Pancreas (tissue), 10 donors: ENCODE measurements around the gene PRAME. TPM values are rescaled to one million over a fixed set of nuclear protein-coding genes. Genes with fewer than 3 reads are reported as not detected.

Experiments
- ATAC-seq, 4 donors: fragments of 200-7000 bp; cut with Tn5 transposase; one replicate each; pipeline versions ENCODE4 v1.8.0 to v1.9.1; 2020; ENCODE audit warnings: mild to moderate bottlenecking in 4 of 4, moderate library complexity in 4 of 4
- DNase-seq, 6 donors: peaks; one replicate each; pipeline ENCODE4 v3.0.0-alpha.2; 2020
- FAIRE-seq: peaks from 2 replicates; lab custom pipeline; 2012; peaks lifted over from hg19 to GRCh38; lab: Jason Lieb, UNC
- H3K27ac ChIP-seq, 4 donors: fragments of 200-600 bp; sonication (generic); 1 replicate in 3 of 4; 2 replicates in 1 of 4; pipeline versions ENCODE4 v1.5.0 to v1.8.0; 2020
- H3K27me3 ChIP-seq, 4 donors: fragments of 200-600 bp; one replicate each; pipeline ENCODE4 v1.8.0; 2021
- H3K36me3 ChIP-seq, 3 donors: fragments of 200-600 bp; sonication (generic) in 1 of 3; one replicate each; pipeline versions ENCODE4 v1.5.0 to v1.8.0; 2020 to 2021
- H3K4me1 ChIP-seq, 3 donors: fragments of 200-600 bp; one replicate each; pipeline ENCODE4 v1.8.0; 2021
- H3K4me3 ChIP-seq, 4 donors: fragments of 200-600 bp; sonication (generic) in 2 of 4; one replicate each; pipeline versions ENCODE4 v1.5.0 to v1.8.0; 2020 to 2021
- H3K9me3 ChIP-seq, 4 donors: fragments of 200-600 bp; one replicate each; pipeline ENCODE4 v1.8.0; 2021
- CTCF ChIP-seq, 4 donors: fragments of 200-600 bp; sonication (generic) in 3 of 4; IDR thresholded peaks; one replicate each; pipeline versions ENCODE4 v1.5.0 to v1.8.0; 2021; ENCODE audit warnings: antibody characterized with exemption in 4 of 4
- WGBS, 2 donors: extraction: QIAGEN DNeasy Blood & Tissue Kit; methylation state at CpG; one replicate each; pipeline ENCODE4 v1.1.7; 2013; 5-methylcytosine and 5-hydroxymethylcytosine counted together
- intact Hi-C, 3 donors: fragments of 100-400 bp; cut with DNase I; formaldehyde crosslinking; loops; one replicate each; pipeline versions ENCODE4 v1.11.1 to v1.14.2; 2022
- polyA plus RNA-seq, 2 donors: library from polyadenylated mRNA; stranded (reverse); fragments of 200-250 nt; gene quantifications; one replicate each; pipeline ENCODE4 v1.2.3, GENCODE V29; 2013
- total RNA-seq, 6 donors: library from RNA; stranded (reverse); fragmentation: NEBNext Ultra II Directional in 4 of 6; extraction: Animal tissue kit (Norgen Biotek cat#: 25700) in 4 of 6; gene quantifications; one replicate each; pipeline versions ENCODE4 v1.2.1 to v1.2.4, GENCODE V29; 2021 to 2023
- donor health status: healthy with polysubstance abuse.
- donor health status: DM: no; HTN: no; CAD: no; lungs with moderate emphysema.
- donor health status: DM: no; HTN: no; CAD: no.
- donor health status: control.
- donor health status: control.
- donor health status: Bipolar disorder and iron deficiency.
- donor health status: DM: yes; HTN: yes; CAD: no.
- donor health status: DM: no; HTN: no; CAD: no.
- donor health status: DM: no; HTN: no; CAD: no.
- donor health status: DM: yes; HTN: yes; CAD: no.

PRAME gene
- total and polyA plus RNA-seq, 8 donors: 1.6 TPM; not detected in 7

- FAIRE-seq (no peak), ATAC-seq (no peak), DNase-seq (no peak)
- TF ChIP-seq CTCF (IDR thresholded peaks at IDR 0.05): no peak
- intact Hi-C loops: no loop called here
- Histone ChIP-seq H3K4me1 (no peaks in the 10 kb centered on the region), H3K9me3 (no peaks in the 10 kb centered on the region), H3K27ac (no peak overlapping the region), H3K27me3 (no peaks in the 10 kb centered on the region), H3K36me3 (no peaks in the 10 kb centered on the region), H3K4me3 (no peak overlapping the region)
- WGBS, 2 donors: 74 to 77% methylated on average over 8 of the region's 8 CpGs
Measured at GRCh38 chr22:22550789-22551434, 8.2 kb downstream of the PRAME start.

- intact Hi-C loops: no loop called here
Measured at GRCh38 chr22:22548910-22549309, 10.2 kb downstream of the PRAME start.

GRCh38 chr22:22548317-22548716, 10.7 kb downstream of the PRAME start:
- ATAC-seq (no peak), FAIRE-seq (no peak), DNase-seq (no peak)
- no peak for TF ChIP-seq CTCF (IDR thresholded peaks at IDR 0.05)
- Histone ChIP-seq H3K36me3 (no peaks in the 10 kb centered on the region), H3K4me1 (no peaks in the 10 kb centered on the region), H3K27me3 (no peaks in the 10 kb centered on the region), H3K27ac (no peak overlapping the region), H3K9me3 (no peaks in the 10 kb centered on the region), H3K4me3 (no peak overlapping the region)
- intact Hi-C loops: no loop called here
- WGBS, 2 donors: 60 to 65% methylated on average over 9 of the region's 9 CpGs

More at GRCh38 chr22:22548910-22549309, 10.2 kb downstream of the PRAME start:
- no peaks in the 10 kb centered on the region for H3K27me3 ChIP-seq
- DNase-seq (no peak), FAIRE-seq (no peak), ATAC-seq (no peak)
- H3K27ac ChIP-seq: no peak overlapping the region
- H3K36me3 ChIP-seq: no peaks in the 10 kb centered on the region
- WGBS, 2 donors: 46 to 56% methylated on average over 1 of the region's 1 CpG
- no peak for TF ChIP-seq CTCF (IDR thresholded peaks at IDR 0.05)
- H3K4me1 ChIP-seq: no peaks in the 10 kb centered on the region
- H3K4me3 ChIP-seq: no peak overlapping the region
- H3K9me3 ChIP-seq: no peaks in the 10 kb centered on the region

- ATAC-seq (no peak), DNase-seq (no peak), FAIRE-seq (no peak)
- Histone ChIP-seq H3K27ac (no peak overlapping the region), H3K4me3 (no peak overlapping the region), H3K4me1 (no peaks in the 10 kb centered on the region), H3K9me3 (no peaks in the 10 kb centered on the region), H3K36me3 (no peaks in the 10 kb centered on the region), H3K27me3 (no peaks in the 10 kb centered on the region)
- intact Hi-C loops: no loop called here
- 34 to 36% methylated on average over 3 of the region's 3 CpGs for WGBS, 2 donors
- TF ChIP-seq CTCF (IDR thresholded peaks at IDR 0.05): no peak
Measured at GRCh38 chr22:22547692-22548300, 11.3 kb downstream of the PRAME start.

- Histone ChIP-seq H3K27me3 (no peaks in the 10 kb centered on the region), H3K4me3 (no peak overlapping the region), H3K36me3 (no peaks in the 10 kb centered on the region), H3K9me3 (no peaks in the 10 kb centered on the region), H3K4me1 (no peaks in the 10 kb centered on the region), H3K27ac (no peak overlapping the region)
- no peak for TF ChIP-seq CTCF (IDR thresholded peaks at IDR 0.05)
- WGBS, 2 donors: 86 to 88% methylated on average over 3 of the region's 3 CpGs
- intact Hi-C loops: no loop called here
- no peak for DNase-seq
- no peak for ATAC-seq
- no peak for FAIRE-seq
Measured at GRCh38 chr22:22547226-22547625, 11.8 kb downstream of the PRAME start.
